RPMI8226 (cell line): Measurements from ENCODE around the gene CXCR3.
"Not testable (repeated sequence)": the region's sequence is repeated elsewhere in the genome, so short reads cannot be mapped to it uniquely, and the experiment has no call there.

Experiments
- DNase-seq: peaks from one replicate; pipeline ENCODE4 v3.0.0-alpha.2; 2015

CXCR3 gene

DNA sequence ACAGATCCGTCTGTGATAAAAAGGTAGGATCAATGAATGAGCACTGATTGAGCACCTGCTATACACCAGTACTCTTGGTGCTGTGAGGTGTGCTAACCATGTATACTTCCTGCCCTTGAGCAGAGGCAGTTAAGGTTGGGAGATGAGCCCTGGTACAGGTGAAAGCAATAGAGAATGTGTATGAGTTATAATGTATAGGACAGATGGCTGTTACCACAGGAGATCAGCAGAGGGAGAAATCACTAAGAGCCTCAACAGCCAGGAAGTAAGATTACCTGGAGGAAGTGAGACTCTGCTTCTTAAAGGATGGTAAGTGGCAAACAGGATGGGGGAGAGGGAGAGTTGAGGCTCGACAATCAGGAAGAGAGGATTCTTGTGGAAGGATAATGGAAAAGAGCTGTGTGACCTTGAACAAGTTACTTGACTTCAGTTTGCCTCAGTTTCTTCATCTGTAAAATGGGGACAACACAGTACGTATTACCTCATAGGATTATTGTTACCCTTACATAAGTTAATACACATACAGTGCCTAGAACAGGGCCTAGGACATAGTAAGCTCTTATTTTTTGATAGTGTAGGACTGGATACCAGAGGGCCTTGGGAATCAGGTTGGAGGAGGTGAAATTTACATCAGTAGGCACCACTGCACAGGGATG, 9.1 kb downstream of the CXCR3 start:
- DNase-seq: no peak

DNA sequence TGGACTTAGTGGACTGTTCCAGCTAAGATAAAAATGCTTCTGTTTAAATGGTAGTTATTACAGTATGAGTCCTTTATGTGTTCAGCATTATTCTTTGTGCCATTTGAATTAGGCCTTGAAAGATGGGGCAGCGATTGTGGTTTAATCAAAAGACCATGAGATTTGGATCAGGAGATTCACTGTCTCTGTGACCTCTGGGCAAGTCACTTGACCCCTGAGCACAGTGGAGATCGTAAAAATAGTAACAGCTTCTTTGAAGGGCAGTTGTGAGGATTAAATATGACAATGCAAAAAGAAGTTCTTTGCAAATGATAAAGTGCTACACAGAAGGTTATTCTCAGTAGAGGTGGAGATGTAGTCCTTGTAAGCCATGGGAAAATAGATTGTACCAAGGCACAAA, 10.8 kb downstream of the CXCR3 start:
- DNase-seq: no peak

DNA sequence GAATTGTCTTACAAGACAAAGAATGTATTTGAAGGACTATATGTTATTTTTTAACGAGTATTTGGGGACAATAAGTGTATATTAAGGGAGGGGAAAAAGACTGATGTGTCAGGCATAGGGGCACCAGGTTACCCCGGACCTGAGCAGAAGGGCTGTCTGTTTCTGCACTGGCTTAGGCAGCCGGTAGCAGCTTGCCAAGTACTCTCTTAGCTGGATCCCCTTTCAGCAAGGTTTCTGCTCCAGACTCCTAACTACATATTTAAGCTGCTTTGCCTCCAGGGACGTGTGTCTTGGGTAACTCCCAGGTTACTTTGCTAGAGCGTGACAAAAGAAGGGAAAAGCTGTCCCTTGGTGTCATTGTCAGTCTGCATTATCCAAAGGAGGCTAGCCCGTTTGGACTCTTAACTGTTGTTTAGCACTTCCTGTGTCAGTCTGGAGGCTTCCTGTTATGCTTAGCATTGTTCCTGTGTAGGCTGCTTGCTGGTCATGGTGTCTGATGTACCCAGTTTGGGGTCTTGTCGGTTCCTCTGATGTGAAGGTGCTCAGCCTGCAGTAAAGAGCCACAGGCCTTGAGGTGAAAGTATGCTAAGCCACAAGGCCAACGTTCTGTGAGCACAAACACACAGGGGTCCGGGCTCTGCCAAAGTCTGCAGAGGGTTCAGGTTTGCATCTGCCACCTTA, 11.6 kb downstream of the CXCR3 start:
- no peak for DNase-seq

DNA sequence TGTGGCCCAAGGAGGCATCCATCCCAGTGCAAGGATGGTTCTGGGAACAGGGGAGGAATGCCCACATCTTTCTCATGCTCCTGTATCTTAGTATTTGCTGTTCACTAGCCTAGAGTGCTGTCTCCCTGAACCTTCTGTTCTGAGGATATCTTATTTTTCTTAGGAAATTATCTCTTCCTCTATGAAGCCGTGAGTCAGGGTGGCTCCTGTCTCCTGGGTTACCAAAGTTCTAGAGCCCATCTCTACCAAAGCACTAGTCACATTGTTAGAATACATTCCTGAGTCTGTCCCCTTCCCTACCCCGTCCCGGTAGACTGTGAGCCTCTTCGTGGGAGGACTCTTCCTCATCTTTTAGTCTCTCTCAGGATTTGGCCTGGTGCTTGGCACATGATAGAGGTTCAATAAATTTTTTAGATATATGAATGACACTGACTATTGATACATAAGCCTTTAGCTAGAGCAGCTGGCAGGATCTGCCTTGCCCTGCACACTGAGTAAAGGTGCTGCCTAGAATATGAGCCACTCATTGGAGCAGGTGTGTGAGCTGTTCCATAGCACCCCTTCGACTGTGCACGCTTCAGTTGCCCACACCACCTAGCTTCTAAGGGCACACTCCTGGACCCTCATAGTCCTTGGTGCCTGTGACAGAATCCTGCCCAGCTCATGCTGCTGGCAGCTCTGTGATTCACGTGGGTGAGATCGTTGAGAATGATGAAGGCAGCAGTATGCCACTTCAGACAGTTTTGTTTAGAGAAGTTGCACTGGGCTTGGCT, 13.3 kb downstream of the CXCR3 start:
- no peak for DNase-seq

DNA sequence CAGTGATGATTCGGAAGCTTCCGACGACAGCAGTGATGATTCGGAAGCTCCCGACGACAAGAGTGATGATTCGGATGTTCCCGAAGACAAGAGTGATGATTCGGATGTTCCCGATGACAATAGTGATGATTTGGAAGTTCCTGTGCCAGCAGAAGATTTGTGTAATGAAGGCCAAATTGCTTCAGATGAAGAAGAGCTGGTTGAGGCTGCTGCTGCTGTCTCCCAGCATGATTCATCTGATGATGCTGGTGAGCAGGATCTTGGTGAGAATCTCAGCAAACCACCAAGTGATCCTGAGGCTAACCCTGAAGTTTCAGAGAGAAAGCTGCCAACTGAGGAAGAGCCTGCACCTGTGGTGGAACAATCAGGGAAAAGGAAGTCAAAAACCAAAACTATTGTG, 14.2 kb downstream of the CXCR3 start:
- no peak for DNase-seq

DNA sequence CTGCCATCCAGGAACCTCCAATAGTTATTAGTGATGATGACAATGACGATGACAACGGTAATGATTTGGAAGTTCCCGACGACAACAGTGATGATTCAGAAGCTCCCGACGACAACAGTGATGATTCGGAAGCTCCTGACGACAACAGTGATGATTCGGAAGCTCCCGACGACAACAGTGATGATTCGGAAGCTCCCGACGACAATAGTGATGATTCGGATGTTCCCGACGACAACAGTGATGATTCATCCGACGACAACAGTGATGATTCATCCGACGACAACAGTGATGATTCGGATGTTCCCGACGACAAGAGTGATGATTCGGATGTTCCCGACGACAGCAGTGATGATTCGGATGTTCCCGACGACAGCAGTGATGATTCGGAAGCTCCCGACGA, 14.7 kb downstream of the CXCR3 start:
- DNase-seq: no peak

DNA sequence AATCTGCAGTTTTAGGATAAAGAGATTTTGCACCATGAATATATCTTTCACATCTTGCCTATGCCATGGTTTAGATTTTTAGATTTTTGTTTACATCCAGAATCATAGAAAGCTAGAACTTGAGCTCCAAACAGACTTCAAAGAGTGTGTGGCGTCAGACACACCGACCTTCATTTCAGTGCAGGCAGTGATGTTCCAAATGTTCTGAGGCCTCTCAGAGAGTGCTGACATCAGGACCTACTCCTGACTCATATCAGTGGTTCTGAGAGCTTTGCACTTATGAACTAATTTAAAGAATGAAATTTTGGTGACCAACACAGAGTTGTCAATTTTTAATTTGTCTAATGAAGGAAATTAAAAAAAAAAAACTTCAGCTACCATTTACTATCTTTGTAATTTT, 18.3 kb downstream of the CXCR3 start:
- no peak for DNase-seq

DNA sequence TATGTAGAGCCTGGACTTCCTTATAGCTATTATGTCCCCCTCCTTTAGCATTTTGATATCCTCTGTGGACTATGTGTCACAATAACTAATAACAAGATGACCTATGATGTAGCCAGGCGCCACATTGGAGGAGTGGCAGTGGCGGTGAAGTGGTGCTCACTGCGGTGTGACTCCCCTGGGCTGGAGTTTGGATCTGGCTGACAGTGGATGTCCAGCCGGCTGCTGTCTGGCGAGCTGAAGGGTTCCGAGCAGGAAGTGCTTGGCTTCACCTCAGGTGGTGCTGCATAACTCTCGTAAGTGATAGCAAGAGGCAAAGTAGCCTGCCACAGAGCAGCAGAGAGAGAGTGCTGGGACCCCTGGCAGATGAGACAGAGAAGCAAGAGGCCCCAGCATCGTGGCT, 25.1 kb downstream of the CXCR3 start:
- DNase-seq: not testable (repeated sequence)

DNA sequence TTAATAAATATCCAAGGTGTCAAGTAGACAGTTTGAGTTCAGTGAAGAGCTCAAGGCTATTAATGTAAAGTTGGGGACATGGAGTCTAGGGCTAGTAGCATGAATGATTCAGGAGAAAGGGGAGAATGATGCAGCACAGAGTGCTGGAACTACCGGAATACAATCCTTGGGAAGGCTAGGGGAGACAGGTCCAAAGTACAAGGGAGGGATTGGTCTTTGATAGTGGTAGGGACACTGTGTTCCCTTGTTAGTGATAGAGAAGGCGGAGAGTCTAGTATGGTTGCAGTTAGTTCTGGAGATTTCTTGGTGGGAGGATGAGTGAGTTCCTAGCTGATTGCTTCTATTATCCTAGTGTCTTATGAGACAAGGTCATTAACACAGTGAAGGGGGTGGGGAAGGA, 31.4 kb downstream of the CXCR3 start:
- DNase-seq: no peak

DNA sequence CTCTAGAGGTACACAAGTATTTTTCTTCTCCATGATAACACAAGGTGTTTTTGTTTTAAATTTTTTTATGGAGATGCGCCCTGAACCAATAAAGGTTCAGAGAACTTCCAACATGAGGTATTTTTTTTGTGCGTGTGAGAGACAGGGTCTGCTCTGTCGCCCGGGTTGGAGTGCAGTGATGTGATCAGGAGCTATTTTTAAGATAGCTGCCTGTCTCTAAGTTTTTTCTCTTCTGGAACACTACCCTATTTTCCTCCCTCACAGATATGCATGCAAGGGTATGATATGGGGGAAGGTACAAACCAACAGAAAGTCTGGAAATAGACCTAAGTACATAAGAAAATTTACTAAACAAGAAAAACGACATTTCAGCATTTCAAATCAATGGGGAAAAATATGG, 37.1 kb downstream of the CXCR3 start:
- DNase-seq: no peak

DNA sequence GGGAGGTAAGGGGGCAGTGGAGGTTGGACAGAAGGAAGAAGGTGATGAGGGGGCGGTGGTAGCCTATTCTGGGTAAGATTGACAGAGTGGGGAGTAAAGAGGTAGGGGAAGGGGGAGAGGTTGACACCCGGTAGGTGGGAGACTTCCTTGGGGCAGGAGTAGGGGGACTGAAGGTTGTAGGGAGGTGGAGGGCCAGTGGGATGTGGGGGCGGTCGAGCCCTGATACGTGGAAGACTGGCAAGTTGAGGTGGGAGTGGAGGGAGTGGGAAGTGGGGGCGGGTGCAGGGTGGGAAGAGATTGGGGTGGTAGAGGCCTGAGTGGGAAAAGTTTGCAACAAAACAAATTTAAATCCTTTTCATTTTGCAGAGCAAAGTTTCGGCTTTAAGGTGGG, 38.3 kb downstream of the CXCR3 start:
- DNase-seq: no peak

DNA sequence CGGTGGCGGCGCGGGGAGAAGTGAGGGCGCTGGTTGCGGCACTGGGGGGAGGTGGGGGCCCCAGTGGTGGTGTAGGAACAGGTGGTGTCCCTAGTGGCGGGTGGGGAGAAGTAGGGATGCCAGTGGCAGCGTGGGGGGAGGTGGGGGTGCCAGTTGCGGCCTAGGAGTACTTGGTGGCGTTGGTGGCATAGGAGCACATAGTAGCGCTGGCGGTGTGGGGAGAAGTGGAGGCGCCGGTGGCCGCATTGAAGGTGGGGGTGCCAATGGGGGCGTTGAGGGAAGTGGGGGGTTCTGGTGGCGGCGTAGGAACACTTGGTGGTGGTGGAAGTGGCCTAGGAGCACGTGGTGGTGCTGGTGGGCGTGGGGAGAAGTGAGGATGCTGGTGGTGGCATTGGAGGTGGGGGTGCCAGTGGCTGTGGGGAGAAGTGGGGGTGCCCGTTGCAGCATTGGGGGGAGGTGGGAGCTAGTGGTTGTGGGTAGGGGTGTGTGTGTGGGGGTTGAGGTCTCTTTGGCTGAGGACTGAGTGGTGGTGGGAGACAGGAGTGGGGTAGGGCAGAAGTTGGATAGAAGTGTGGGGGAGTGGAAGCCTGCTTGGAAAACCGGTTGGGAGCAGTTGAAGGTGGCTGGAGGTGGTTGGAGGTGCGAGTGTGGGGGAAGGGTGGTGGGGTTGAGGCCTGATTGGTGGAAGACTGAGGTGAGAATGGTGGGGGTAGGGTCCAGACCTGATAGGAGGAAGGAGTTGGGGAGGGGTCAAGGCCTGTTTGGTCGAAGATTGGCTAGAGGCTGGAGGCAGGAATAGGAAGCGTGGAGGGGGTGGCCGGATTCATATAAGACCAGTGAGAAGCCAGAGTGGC, 38.9 kb downstream of the CXCR3 start:
- no peak for DNase-seq

DNA sequence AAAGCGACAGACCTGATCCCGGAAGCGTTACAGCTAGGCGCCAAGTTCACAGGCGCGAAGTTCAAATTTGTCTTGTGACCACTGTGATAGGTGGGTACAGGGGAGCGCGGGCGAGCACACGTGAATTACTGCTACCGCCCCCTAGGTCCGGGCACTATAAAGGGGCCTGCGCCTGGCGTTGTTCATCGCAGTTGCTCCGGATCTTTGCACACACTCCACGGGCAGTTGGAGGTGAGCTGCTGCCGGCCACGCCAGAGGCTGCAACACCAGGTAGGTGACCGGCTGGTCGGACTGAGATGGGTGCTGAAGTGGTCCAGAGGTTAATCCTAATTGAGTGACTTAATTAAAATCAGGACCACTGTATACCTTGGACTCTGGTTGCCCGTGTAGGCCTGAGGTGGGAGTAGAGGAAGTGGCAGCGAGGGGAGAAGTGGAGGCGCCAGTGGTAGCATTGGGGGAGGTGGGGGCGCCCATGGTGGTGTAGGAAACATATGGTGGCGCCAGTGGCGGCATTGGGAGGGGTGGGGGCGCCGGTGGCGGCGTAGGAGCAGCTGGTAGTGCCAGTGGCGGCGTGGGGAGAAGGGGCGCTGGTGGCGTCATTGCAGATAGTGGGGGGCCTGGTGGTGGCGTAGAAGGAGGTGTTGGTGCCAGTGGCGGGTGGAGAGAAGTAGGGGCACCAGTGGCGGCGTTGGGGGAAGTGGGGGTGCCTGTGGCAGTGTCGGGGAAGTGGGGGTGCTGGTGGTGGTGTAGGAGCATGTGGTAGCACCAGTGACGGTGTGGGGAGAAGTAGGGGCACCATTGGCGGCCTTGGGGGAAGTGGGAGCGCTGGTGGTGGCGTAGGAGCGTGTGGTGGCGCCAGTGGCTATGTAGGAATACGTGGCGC, 39.8 kb downstream of the CXCR3 start, which contains the start of gene GCNA:
Gene GCNA (plus strand): TSS at position 185 of the 883 bp plus-strand sequence. CDS start 2,385 bp downstream, outside the sequence.
- no peak for DNase-seq

DNA sequence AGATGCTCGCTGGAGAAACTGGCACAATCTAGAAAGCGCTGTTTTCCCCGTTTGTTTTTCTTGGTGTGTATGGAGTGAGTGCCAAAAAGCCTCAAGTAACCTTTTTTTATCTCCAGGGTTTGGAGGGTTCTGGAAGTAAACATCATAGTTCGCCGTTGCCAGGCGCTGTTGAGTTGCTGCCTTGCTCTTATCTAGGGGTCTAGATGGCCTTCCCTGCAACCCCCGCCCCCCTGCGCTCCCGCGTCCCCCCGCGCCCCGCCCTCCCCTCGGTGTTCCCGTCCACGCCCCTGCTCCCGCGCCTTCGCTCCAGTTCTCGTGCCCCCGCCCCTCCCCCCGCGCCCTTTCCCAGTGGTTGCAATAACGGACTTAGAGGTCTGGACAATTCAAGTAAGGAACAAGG, 40.6 kb downstream of the CXCR3 start:
- no peak for DNase-seq

DNA sequence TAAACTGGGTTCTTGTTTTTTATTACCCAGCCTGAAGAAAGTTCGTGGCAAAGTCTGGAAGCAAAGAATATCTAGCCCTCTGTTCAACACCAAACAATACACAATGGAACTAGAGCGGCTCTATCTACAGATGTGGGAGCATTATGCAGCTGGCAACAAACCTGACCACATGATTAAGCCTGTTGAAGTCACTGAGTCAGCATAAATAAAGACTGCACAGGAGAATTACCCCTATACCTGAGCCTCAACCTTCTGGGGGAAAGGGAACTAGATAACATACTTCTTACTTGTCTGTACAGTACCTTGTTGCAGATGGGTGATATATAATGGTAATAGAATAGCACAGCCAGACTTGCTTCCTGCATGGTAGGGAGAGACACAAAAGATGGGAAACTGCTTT, 44.7 kb downstream of the CXCR3 start:
- no peak for DNase-seq

DNA sequence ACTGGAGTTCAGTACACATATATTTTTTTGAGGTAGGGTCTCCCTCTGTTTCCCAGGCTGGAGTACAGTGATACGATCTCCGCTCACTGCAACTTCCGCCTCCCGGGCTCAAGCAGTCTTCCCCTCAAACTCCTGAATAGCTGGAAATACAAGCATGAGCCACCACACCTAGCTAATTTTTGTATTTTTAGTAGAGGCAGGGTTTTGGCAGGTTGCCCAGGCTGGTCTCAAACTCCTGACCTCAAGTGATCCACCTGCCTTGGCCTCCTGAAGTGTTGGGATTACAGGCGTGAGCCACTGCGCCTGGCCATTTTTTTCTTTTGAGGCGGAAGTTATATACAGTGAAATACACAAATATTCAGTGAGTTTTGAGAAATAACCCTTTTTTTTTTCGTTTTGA, 46.9 kb downstream of the CXCR3 start:
- DNase-seq: peak; percentile 12
